ENCODE measurements around the gene IGFL1.

DNA sequence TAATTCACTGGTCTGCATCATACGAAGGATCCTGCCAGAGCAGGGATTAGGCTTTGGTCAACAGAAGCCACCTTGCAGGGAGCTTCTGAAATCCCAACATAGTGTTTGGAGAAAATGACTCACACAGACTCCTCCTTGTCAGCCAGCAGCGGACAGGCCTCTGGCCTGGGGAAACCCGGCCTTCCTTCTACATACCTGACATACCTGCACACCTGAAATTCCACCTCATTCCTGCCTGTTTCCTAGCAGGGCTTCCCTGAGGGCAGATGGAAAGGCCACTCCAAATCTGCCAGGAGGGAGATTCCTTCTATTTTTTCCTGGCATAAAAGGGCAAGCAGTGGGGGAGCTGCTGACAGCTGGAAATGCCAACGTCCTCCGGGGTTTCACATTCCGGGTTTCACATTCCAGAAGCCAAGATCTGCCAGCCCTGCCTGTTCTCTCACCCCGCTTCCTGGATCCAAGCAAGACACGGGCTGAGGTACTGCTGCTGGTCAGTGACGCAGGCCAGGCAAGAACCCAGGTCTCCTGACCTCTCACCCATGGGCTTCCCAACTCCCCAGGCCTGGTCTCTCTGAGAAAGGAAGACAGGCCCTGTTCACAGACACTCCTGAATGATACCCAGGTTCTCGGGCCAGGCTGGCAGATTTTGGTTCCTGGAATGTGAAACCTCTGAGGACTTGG lies 18.2 kb upstream of the IGFL1 start:
- TF ChIP-seq, protein P1, sequence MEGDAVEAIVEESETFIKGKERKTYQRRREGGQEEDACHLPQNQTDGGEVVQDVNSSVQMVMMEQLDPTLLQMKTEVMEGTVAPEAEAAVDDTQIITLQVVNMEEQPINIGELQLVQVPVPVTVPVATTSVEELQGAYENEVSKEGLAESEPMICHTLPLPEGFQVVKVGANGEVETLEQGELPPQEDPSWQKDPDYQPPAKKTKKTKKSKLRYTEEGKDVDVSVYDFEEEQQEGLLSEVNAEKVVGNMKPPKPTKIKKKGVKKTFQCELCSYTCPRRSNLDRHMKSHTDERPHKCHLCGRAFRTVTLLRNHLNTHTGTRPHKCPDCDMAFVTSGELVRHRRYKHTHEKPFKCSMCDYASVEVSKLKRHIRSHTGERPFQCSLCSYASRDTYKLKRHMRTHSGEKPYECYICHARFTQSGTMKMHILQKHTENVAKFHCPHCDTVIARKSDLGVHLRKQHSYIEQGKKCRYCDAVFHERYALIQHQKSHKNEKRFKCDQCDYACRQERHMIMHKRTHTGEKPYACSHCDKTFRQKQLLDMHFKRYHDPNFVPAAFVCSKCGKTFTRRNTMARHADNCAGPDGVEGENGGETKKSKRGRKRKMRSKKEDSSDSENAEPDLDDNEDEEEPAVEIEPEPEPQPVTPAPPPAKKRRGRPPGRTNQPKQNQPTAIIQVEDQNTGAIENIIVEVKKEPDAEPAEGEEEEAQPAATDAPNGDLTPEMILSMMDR (IDR thresholded peaks at IDR 0.05): no peak
- no peak for TF ChIP-seq POLR2A (IDR thresholded peaks at IDR 0.05)

All from esophagus squamous epithelium (tissue), 4 donors.